ENCODE data around the gene OXER1. TPM values are rescaled to one million over a fixed set of nuclear protein-coding genes. Genes with fewer than 3 reads are reported as not detected.

OXER1 gene, protein sequence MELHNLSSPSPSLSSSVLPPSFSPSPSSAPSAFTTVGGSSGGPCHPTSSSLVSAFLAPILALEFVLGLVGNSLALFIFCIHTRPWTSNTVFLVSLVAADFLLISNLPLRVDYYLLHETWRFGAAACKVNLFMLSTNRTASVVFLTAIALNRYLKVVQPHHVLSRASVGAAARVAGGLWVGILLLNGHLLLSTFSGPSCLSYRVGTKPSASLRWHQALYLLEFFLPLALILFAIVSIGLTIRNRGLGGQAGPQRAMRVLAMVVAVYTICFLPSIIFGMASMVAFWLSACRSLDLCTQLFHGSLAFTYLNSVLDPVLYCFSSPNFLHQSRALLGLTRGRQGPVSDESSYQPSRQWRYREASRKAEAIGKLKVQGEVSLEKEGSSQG
- total RNA-seq = not detected in 2 replicates

DNA sequence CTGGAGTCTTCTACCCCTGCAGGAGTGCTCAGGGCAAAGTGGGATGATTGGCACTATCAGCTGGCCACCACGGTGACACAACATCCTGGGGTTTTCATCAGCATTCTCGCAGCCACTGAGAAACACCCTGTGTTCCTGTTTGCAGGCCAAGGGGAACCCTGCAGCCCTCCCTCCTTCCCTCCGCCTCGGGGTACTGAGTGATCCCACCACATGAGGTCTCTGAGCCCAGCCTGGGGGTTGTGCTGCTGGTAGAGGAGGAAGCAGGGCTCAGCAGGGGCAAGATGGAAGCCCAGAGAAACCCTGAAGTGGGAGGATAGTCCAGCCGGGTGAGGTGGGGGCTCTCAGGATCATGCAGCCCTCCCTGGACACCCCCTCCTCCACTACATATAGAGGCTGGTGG, at the start of gene OXER1:
Gene OXER1 (minus strand): TSS at position 40 of the 400 bp plus-strand sequence. CDS start 73 bp downstream, outside the sequence.

DNA sequence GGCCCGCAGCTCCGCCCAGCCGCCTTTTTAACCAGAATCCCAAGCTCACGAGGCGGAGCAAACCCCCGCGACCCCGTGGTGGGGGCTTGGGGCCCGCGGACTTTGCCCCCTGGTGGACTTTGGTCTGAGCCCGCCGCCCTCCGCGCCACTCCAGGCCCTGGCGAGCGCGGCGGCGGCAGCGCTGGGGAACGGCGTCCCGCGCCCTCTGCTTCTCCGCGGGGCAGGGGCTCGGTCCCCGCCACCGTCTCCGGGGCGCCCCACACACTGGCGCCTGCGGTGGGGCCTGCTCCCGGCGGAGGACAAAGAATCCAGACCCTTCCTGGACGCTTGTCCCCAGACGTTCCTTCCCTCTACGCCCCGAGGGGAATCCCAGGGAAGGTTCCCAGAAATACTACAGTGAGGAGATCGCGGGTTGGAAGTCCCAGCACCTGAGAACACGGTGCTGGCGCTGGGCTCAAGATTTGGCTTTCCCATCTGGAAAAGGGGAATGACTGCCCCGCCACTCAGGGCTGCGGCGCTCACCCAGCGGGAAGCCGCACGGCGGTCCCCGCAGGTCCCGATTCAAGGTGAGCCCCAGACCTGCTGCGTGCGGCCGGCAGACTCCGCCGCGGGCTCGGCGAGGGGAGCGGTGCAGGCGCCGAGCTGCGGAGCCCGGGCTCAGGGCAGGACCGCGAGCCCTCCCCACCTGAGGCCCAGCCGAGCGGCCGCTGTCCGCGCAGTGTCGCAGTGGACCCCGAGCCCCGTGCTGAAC, 28.8 kb upstream of the OXER1 start, which contains the start of gene HAAO:
Gene HAAO (minus strand): TSS at position 1 of the 751 bp plus-strand sequence. CDS start 47 bp downstream, outside the sequence.

Other genes with a start within 250 kb of the OXER1 start
- gene MTA3, start 195.5 kb downstream of the OXER1 start, total RNA-seq = 19.9 and 26.8 TPM in 2 replicates
- 0.38 and 0.56 TPM in 2 replicates for gene HAAO, start 28.4 kb upstream of the OXER1 start, total RNA-seq